PFSK-1 (cell line): Measurements from ENCODE around the gene MOXD1.

Source experiments
- FOXP2 ChIP-seq: optimal IDR thresholded peaks from 2 replicates; pipeline ENCODE3; 2011; ENCODE audit warnings: borderline replicate concordance, control low read depth, inconsistent platforms; ENCODE audit not compliant: insufficient read depth; ENCODE audit errors: extremely low read length, extremely low read depth
- POLR2AphosphoS5 ChIP-seq: IDR thresholded peaks from 2 replicates; pipeline ENCODE4 v1.6.1; 2012; ENCODE audit warnings: low read depth, mild to moderate bottlenecking, control low read depth, low read length, moderate library complexity
- SIN3A ChIP-seq: IDR thresholded peaks from 2 replicates; pipeline ENCODE4 v1.6.1; 2012; ENCODE audit warnings: mild to moderate bottlenecking, low read length, moderate library complexity, borderline replicate concordance; ENCODE audit not compliant: insufficient read depth
- TAF1 ChIP-seq: IDR thresholded peaks from 2 replicates; pipeline ENCODE4 v1.6.1; 2012; ENCODE audit warnings: low read length, control low read depth, borderline replicate concordance; ENCODE audit not compliant: insufficient read depth

DNA sequence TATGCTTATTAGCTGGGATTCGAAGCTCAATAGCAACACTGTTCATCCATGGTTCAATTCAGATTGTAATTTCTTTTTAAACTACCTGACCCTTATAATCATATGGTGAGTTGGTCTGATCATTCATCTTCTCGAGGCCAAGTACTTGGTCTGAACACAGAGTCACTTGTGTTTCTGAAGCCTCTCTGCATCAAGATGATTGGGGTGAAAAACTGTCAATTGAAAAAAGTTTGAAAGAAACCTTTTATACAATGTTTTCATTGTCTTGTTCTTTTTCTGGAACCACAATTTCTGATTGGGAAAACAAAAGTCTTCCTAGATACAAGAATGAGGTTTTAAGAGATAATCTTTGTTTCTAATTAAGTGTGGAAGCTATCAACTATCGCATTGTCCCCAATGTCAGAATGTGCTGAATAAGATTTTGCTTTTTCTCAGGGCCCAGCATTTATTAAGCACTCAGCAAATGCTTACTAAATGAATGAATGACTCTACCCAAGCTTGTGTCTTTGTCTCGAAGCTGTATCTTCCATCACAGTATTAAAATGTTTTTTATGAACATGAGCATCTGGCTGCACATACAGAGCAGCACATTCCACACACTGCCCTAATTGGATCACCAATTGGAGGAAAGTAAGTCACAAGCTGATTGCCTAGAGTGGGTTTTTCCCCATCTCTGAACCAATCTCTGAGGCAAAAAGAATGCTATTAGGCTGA lies 45.0 kb upstream of the MOXD1 start:
- TF ChIP-seq TAF1 (no peak), POLR2AphosphoS5 (no peak), FOXP2 (no peak), SIN3A (no peak)
